ENCODE data around the gene COA5.

The COA5 gene

GRCh38 chr2:98571121-98571701, 37.1 kb downstream of the COA5 start:
- DNase-seq: no peak

GRCh38 chr2:98570356-98570755, 38.0 kb downstream of the COA5 start:
- no peak for DNase-seq

- no peak for DNase-seq
Observed at GRCh38 chr2:98569915-98570314, 38.4 kb downstream of the COA5 start.

- DNase-seq: peak; percentile 69
Observed at GRCh38 chr2:98569197-98569793, 39.0 kb downstream of the COA5 start.

- no peak for DNase-seq
Observed at GRCh38 chr2:98568161-98568956, 40.0 kb downstream of the COA5 start.

GRCh38 chr2:98565941-98566340, 42.4 kb downstream of the COA5 start:
- no peak for DNase-seq

DNA sequence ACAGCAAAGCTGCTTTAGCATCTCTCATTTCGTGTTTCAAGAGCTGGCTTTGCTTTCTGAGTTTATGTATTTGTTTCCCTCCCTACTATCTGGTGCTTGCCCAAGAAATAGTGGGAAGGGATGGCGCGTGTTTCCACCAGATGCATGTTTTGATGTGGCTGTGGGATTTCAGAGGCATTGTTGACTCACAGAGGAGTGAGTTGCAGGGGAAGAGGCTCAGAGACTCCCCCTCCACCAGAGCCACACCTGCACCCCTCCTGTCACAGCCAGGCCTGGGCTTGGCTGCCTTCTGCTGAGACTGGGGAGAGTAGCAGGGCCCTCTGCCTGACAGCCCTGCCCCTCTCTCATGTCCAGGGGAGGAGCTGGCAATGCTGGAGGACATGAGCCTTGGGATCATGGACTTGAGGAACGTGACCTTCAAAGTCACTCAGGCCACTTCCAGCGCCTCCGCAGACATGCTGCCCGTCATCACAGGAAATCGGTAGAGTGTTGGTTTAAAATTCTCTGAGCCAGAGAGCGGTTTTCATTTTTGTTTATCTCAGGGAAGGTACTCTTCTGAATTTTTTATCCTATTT, 42.9 kb downstream of the COA5 start:
- DNase-seq: no peak

- no peak for DNase-seq
Observed at GRCh38 chr2:98564541-98565132, 43.7 kb downstream of the COA5 start.

DNA sequence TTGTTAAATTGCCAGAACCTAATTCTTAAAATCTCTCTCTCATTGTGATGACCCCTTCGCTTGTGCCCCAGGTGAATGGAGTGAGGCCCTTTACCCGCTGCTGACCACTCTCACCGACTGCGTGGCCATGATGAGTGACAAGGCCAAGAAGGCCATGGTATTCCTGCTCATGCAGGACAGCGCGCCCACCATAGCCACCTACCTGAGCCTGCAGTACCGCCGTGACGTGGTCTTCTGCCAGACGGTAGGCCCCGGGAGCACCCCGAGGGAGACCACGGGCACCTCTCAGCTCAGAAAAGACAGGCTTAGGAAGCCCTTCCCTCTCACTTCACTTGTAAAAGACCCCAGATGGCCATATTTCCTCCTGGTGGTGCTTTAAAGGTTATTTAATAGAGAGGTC, 44.9 kb downstream of the COA5 start:
- DNase-seq: no peak

DNA sequence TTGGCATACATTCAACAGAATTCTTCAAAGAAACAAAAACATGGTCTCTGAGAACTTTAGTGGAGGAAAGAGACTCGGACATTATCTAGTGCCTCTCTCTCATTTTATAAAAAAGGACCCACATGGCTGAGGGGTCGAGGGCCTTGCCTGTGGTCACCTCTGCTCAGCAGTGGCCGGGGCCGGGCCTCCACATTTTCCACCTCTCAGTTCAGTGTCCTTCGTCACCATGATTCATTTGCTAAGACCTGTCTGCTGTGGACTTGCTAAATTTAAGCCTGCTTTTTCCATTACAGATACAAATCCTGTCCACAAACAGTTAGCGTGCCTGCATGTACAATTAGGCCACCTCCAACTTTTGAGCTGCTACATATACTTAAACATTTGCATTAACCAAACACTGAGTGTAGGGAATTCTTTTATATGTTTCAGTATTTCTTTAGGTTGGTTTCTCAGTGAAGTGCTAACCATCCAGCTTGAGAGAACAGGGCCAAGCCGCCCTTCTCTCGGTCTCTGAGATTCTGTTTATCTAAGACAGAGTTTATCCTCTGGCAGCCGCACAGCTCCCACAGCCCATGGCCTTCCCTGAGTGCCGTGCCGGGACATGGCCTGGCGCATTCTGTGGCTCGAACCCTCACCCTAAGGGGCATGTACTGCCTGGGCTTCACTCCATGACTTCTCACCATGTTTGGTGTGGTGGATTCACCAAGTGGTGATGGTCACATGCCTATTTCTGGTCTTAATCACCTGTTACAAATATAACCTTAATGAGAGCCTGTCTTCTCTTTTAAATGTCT, 46.2 kb downstream of the COA5 start:
- DNase-seq: no peak

DNA sequence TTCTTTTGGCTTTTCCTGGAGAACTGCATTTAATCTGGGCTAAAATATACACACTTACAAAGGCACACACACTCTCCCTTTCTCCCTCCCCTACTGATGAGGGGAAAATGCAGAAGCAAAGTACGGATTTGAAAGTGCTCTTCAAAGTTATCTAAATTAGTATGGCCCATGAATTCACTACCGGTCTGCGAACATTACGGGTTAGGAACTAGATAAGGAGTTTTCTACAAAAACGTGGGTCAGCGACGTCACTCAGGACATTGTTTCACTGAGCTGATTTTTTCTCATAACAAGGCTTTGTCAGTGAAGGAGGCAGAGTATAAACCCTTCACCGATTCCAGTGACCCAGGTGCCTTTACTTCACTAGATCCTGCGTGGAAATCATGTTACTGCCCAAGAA, 47.3 kb downstream of the COA5 start:
- no peak for DNase-seq

GRCh38 chr2:98560256-98560771, 48.0 kb downstream of the COA5 start:
- DNase-seq: no peak

DNA sequence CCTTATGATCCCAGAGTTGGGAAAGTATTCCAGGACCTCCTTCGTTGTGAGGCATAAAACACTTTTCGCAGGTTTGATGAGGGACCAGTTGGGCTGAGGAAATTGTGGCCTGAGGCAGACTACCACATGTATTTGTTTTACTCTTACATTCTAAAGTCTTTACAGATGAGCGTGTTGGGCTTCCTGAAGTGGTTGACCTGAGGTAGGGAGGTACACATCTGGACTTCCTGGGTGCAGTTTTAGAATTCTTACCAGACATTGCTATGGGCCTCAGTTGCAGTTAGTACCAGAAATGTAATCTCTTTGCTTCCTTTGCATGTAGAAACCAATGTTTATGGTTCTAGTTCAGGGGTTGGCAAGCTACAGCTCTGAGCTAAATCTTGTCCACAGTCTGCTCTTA, 48.7 kb downstream of the COA5 start:
- DNase-seq: no peak

GRCh38 chr2:98558852-98559530, 49.3 kb downstream of the COA5 start:
- no peak for DNase-seq

DNA sequence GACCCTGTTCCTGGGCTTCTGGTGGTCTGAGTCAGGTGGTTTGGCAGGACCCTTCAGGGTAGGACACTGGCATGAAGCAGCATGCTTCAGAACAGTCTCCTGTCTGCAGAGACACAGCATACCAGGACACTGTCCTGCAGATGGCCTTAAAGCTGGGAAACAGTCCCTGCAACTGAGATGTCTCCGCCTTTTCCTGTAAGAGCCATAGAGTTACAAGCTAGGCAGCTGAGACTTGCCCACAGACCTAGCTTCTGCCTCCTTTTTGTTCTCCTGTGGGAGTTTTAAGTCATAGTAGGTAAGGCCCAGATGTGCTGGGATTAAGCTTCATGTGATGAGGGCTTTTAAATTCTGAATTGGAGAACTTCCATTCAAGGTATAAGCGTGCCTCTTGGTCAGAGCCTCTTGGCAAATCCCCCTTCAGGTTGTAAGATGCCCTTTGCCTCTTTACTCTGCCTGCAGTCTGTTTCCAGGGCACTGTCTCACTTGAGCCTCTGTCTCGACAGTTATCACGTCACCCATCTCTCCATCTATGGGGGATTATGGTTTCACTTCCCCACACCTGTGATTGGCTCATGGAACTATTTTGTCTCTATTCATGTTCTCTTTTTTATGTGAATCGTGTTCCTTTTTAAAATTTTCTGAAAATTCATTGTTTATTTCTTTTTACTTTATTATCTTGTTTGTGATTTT, 51.8 kb downstream of the COA5 start:
- DNase-seq: no peak

- no peak for DNase-seq
Observed at GRCh38 chr2:98555696-98556095, 52.6 kb downstream of the COA5 start.

- DNase-seq: no peak
Observed at GRCh38 chr2:98554116-98554861, 54.0 kb downstream of the COA5 start.

- no peak for DNase-seq
Observed at GRCh38 chr2:98552499-98553179, 55.7 kb downstream of the COA5 start.

DNA sequence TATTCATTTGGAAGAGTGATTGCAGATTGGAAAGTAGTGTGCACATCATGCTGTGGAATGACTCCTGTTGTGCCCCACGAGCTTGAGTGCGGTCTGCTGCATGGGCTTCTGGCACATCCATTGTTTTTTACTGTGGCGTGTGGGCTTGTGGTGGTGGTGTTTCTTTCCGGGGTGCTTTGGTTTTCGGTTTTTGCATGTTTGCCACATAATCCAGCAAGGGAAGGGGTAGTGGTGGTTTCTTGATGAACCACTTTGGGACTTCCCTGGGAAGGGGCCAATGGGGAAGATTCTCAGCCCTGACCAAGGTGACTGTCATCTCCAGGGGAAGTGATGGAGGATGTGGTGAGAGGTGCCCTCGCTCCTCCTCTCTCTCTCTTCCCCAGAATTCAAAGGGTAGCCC, 57.0 kb downstream of the COA5 start:
- peak; percentile 44 for DNase-seq

GRCh38 chr2:98550165-98550564, 58.1 kb downstream of the COA5 start:
- DNase-seq: no peak

All from CD4-positive, alpha-beta T cell treated with Interleukin-10 for 1 hour (primary cell).